Stimulated activated CD8-positive, alpha-beta memory T cell treated with anti-CD3 and anti-CD28 coated beads, Interleukin-7, amount 100 ng/mL, for 24 hours (primary cell): ENCODE results near the gene NEUROG2.
"Not testable (repeated sequence)": the region's sequence is repeated elsewhere in the genome, so short reads cannot be mapped to it uniquely, and the experiment has no call there.

ENCODE experiments used
- DNase-seq: peaks from one replicate; pipeline ENCODE4 v3.0.0-alpha.2; 2020; ENCODE audit warnings: low read depth

The NEUROG2 gene

GRCh38 chr4:112490808-112491207, 25.2 kb downstream of the NEUROG2 start:
- DNase-seq: not testable (repeated sequence)

- no peak for DNase-seq
These were observed 30.1 kb downstream of the NEUROG2 start for GRCh38 chr4:112485930-112486329.

GRCh38 chr4:112473985-112474384, 42.0 kb downstream of the NEUROG2 start:
- no peak for DNase-seq

GRCh38 chr4:112472318-112472717, 43.7 kb downstream of the NEUROG2 start:
- no peak for DNase-seq
